ENCODE data around the gene PSRC1.

The PSRC1 gene

DNA sequence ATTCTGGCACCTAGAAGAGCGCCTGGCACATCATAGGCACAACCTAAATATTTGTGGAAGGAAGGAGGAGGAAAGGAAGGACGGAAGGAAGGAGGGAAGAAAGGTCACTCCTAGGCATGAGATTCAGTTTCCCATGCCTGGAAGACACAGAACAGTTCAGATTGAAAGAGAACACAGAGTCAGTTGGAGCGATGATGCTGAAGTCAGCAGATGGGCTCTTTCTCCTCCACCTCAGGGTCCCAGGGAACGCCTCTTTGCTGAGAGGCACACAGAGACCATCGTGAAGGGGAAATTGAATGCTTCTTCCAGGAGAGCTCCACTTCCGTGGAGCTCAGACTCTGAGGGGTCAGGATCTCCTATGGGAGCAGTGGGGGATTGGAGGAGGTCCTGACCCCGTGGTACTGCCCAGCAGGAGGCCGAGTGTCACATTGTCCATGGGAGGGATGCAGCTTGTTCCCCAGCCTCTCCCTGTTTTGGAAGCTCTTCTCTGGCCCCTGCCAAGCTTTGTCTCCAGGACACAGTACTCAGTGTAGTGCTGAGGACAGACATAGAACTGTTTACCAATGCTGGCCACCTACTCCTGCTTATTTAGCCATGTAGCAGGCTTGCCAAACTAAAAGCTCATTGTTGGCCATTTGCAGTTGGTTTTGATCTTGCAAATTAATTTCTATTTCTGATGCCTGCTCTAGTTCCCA is 21.4 kb upstream of the PSRC1 start:
- TF ChIP-seq, protein P1, sequence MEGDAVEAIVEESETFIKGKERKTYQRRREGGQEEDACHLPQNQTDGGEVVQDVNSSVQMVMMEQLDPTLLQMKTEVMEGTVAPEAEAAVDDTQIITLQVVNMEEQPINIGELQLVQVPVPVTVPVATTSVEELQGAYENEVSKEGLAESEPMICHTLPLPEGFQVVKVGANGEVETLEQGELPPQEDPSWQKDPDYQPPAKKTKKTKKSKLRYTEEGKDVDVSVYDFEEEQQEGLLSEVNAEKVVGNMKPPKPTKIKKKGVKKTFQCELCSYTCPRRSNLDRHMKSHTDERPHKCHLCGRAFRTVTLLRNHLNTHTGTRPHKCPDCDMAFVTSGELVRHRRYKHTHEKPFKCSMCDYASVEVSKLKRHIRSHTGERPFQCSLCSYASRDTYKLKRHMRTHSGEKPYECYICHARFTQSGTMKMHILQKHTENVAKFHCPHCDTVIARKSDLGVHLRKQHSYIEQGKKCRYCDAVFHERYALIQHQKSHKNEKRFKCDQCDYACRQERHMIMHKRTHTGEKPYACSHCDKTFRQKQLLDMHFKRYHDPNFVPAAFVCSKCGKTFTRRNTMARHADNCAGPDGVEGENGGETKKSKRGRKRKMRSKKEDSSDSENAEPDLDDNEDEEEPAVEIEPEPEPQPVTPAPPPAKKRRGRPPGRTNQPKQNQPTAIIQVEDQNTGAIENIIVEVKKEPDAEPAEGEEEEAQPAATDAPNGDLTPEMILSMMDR (IDR thresholded peaks at IDR 0.05): no peak
- no peak for TF ChIP-seq ZFX (IDR thresholded peaks at IDR 0.05; ENCODE audit: borderline replicate concordance)
- no peak overlapping the region for H3K27ac ChIP-seq

DNA sequence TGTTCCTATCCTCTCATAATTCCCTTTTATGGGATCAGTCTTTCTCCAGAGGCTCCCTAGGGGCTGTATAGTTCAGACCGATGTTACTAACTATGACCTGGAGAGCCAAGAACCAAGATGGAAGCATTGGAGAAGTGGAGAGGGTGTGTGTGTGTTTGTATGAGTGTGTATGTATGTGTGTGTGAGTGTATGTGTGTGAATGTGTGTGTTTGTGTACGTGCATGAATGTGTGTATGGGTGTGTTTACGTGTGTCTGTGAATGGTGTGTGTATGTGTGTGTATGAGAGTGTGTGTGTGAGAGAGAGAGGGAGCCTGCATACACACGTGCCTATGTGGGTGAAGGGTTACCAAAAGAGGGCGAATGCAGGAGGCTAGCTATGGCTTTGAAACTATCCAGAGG is 18.9 kb upstream of the PSRC1 start:
- no peak overlapping the region for H3K27ac ChIP-seq
- TF ChIP-seq ZFX (IDR thresholded peaks at IDR 0.05; ENCODE audit: borderline replicate concordance): no peak
- TF ChIP-seq, protein P1 (IDR thresholded peaks at IDR 0.05): no peak

DNA sequence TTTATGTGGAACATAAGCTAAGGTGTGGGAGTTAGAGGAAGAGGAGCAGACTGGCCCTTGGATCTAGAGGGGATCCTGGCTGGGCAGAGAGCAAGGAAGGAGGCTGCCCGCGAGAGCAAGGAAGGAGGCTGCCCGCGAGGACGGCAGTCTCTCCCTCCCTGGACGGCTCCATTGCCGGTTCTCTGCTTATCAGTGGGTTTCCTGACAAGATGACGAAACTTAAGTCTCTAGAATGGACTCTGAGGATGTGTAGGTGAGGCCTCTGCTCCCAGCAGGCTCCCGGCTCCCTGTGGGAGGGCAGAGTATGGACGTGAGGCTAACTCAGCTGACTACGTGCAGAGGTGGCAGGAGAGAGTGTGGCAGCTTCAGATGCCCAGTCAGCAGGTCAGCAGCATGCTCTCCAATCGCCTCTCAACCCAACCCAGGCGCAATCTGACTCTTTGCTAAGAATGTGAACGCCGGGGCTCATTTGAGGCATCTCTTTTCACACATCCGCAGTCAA is 17.8 kb upstream of the PSRC1 start:
- H3K27ac ChIP-seq: no peak overlapping the region
- TF ChIP-seq ZFX (IDR thresholded peaks at IDR 0.05; ENCODE audit: borderline replicate concordance): no peak
- TF ChIP-seq, protein P1 (IDR thresholded peaks at IDR 0.05): no peak

DNA sequence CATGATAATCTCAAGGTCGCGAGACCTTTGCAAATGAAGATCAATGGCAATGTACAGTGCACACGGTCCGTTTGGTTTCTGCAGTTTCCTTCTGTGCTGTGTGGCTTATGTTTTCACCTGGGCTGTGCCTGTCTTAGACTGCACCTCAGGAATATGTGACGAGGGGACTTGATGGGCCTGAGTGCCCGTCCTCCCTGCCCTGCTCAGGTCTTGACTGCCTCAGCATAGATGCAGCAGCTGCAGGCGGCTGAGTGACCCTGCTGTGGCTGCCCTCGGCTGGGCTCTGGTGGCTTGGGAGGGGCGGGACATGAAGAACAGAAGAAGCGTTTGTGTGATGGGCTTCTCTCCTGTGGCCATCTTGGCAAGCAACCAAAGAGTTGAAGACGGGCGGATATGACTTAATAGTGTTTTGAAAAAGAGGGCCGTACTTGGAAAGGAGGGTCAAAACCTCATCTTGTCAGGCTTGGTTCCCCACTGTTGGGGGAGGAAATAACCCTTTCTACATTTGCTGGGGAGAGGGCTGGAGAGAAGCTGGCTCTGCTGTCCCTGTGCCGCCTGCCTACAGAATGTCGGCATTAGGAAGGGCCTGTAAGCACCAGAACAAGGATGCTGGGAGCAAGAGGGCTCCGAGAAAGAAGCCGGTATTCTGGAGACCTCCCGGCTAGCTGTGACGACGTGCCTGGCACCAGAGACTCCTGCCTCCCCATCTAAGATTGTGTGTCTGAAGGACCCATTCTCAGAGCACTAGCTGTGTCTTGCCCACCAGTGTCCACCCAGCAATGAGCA is 16.8 kb upstream of the PSRC1 start:
- no peak overlapping the region for H3K27ac ChIP-seq
- no peak for TF ChIP-seq ZFX (IDR thresholded peaks at IDR 0.05; ENCODE audit: borderline replicate concordance)

DNA sequence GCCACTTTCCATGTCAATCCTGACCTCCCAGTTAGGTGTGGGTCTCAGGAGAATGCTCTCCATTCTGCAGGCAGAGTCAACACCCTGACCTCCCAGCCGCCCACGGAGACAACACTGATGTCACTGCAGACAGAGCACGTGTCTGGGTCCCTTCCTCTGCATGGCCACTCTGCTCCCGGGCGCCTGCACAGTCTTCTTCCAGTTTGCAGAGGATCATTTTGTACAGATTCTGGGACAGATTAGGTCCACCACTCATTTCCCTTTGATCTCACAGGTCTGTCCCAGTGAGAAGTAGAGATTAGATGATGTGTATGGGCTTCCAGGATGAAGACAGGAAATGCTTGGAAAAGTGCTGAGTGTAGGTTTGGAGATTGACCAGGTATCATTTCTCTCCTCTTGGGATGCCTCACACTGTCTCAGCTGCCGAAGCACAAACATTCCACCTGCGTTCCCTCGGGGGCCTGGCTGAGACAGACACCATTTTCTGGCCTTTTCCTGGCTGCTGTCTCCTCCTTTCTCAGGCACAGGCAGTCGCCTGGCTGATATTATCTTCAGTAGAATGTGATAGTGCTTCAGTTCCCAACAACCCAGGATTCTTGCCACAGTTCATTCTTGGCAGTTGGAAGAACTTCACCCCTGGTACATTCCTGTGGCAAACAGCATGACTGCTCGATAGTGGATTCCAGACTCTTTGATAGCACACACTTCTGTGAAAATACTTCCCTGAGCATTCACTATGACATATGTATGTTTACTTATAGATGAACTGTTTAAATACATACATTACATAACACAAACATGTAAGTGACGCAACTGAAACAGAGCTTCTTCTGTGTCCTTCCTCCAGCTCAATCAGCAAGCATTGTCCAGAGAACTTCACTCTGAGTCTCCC is 16.0 kb upstream of the PSRC1 start:
- TF ChIP-seq ZFX (IDR thresholded peaks at IDR 0.05; ENCODE audit: borderline replicate concordance): no peak
- H3K27ac ChIP-seq: peak overlapping the region; percentile 37

DNA sequence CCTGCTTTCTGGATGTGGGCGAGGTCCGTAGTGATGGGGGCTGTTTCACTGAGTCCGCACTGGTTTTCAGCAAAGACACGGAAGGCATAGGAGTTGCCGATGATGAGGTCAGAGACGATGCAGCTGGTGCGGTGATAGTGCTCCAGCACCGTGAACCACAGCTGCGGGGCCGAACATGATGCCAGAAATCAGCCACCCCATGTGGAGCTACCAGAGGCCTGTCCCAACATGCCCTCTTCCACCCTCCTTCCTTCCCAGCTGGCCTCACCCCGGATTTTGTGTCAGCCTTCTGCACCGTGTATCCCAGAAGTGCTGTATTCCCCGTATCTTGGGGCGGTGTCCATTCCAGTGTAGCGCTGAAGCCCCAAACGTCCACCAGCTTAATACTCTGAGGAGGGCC is 13.8 kb upstream of the PSRC1 start:
- H3K27ac ChIP-seq: no peak overlapping the region
- TF ChIP-seq ZFX (IDR thresholded peaks at IDR 0.05; ENCODE audit: borderline replicate concordance): no peak
- TF ChIP-seq, protein P1 (IDR thresholded peaks at IDR 0.05): no peak

DNA sequence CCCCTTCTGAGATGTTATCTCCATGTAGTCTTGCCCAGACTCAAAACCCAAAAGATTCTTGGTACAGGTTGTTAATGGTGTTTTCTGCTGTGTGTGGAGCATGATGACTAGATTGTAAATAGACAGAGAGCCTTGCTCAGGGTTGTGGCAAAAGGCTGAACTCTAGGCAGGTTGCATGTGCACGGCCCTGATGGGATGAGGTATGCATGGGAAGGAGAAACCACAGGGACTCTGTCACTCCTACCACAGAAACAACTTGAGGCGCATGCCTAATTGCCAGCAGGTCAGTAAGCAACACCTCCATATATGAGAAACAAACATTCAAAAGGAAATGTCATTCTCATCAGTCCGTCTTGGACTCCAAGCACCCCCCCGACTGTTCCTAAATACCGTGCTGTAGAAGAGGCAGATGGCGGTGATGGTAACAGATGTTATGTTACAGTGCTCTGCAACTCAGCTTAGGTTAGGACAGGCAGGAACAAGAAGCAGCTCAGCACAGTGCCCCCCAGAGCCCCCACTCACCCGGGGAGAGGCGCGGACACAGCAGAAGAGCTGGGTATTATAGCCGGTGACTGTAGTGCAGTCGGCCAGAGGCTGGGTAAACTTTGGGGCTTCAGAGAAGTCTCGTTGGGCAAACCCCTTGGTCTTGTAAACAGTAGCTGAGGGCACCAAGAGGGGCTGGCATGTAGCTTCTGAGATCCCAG is 12.9 kb upstream of the PSRC1 start:
- H3K27ac ChIP-seq: no peak overlapping the region
- TF ChIP-seq ZFX (IDR thresholded peaks at IDR 0.05; ENCODE audit: borderline replicate concordance): no peak
- TF ChIP-seq, protein P1 (IDR thresholded peaks at IDR 0.05): no peak

Data from 22Rv1 (cell line).